ENCODE measurements around the gene SLC24A3. TPM values are rescaled to one million over a fixed set of nuclear protein-coding genes. Genes with fewer than 3 reads are reported as not detected.
"Not testable (repeated sequence)": the region's sequence is repeated elsewhere in the genome, so short reads cannot be mapped to it uniquely, and the experiment has no call there.

SLC24A3 gene
- total RNA-seq, 4 donors from 2014 or later: 2.3 to 6.9 (median 5.4) TPM

GRCh38 chr20:19748681-19749080 lies 536.2 kb downstream of the SLC24A3 start:
- TF ChIP-seq POLR2A (IDR thresholded peaks at IDR 0.05) (no peak), CTCF (IDR thresholded peaks at IDR 0.05) (no peak)
- H3K4me3 ChIP-seq (ENCODE audit: low read depth, poor library complexity, severe bottlenecking): no peak overlapping the region
- 76 to 85% methylated on average over 2 of the region's 2 CpGs for WGBS, 2 donors
- DNase-seq (ENCODE audit: low spot score in 2 of 2): no peak
- intact Hi-C loops (cut with DNase I; ENCODE audit: low total_unique reads): no loop called here

GRCh38 chr20:19749618-19750071 lies 537.2 kb downstream of the SLC24A3 start:
- WGBS, 2 donors: 64 to 83% methylated on average over 3 of the region's 3 CpGs
- TF ChIP-seq CTCF (IDR thresholded peaks at IDR 0.05): no peak
- no peak for TF ChIP-seq POLR2A (IDR thresholded peaks at IDR 0.05)
- intact Hi-C loops (cut with DNase I; ENCODE audit: low total_unique reads): no loop called here
- DNase-seq (ENCODE audit: low spot score in 2 of 2): no peak
- no peak overlapping the region for H3K4me3 ChIP-seq (ENCODE audit: low read depth, poor library complexity, severe bottlenecking)

GRCh38 chr20:19750101-19750606 lies 537.7 kb downstream of the SLC24A3 start:
- 77 to 83% methylated on average over 4 of the region's 4 CpGs for WGBS, 2 donors
- intact Hi-C loops (cut with DNase I; ENCODE audit: low total_unique reads): no loop called here
- no peak for TF ChIP-seq CTCF (IDR thresholded peaks at IDR 0.05)
- no peak for TF ChIP-seq POLR2A (IDR thresholded peaks at IDR 0.05)
- DNase-seq (ENCODE audit: low spot score in 2 of 2): peak in 1 of 2 donors; percentile 53
- no peak overlapping the region for H3K4me3 ChIP-seq (ENCODE audit: low read depth, poor library complexity, severe bottlenecking)

- no peak overlapping the region for H3K4me3 ChIP-seq (ENCODE audit: low read depth, poor library complexity, severe bottlenecking)
- intact Hi-C loops (cut with DNase I; ENCODE audit: low total_unique reads): no loop called here
- TF ChIP-seq POLR2A (IDR thresholded peaks at IDR 0.05) (no peak), CTCF (IDR thresholded peaks at IDR 0.05) (no peak)
- 55 to 62% methylated on average over 5 of the region's 5 CpGs for WGBS, 2 donors
- peak in 1 of 2 donors; percentile 76 for DNase-seq (ENCODE audit: low spot score in 2 of 2)
Measured at GRCh38 chr20:19750907-19751636, 538.6 kb downstream of the SLC24A3 start.

- intact Hi-C loops (cut with DNase I; ENCODE audit: low total_unique reads); H3K4me3 ChIP-seq (ENCODE audit: low read depth, poor library complexity, severe bottlenecking): not testable (repeated sequence)
- DNase-seq (ENCODE audit: low spot score in 2 of 2): peak in 1 of 2 donors; percentile 53
- WGBS, 2 donors: 91 to 97% methylated on average over 13 to 14 of the region's 14 CpGs
Measured at GRCh38 chr20:19754201-19754600, 541.8 kb downstream of the SLC24A3 start.

GRCh38 chr20:19756761-19757486 lies 544.5 kb downstream of the SLC24A3 start:
- no peak for TF ChIP-seq CTCF (IDR thresholded peaks at IDR 0.05)
- TF ChIP-seq POLR2A (IDR thresholded peaks at IDR 0.05): no peak
- DNase-seq (ENCODE audit: low spot score in 2 of 2): peak in 1 of 2 donors; percentile 56
- intact Hi-C loops (cut with DNase I; ENCODE audit: low total_unique reads): no loop called here
- WGBS, 2 donors: 24 to 25% methylated on average over 22 of the region's 22 CpGs
- H3K4me3 ChIP-seq (ENCODE audit: low read depth, poor library complexity, severe bottlenecking): peak overlapping the region; percentile 78
